HG03135 (cell line): ENCODE measurements around the gene PPP1CB.

Source experiments
- ATAC-seq: cut with Tn5 transposase; IDR thresholded peaks from one replicate; pipeline ENCODE4 v1.9.1; 2021; ENCODE audit warnings: mild to moderate bottlenecking, moderate library complexity; ENCODE audit not compliant: unreplicated experiment

Gene PPP1CB

GRCh38 chr2:28842042-28842441, 90.4 kb downstream of the PPP1CB start:
- ATAC-seq = no peak
